H1 (cell line): Measurements from ENCODE around the gene PPP1R9A. TPM values are rescaled to one million over a fixed set of nuclear protein-coding genes. Genes with fewer than 3 reads are reported as not detected.

Experiments
- CTCF ChIA-PET: fragments of 300-600 bp; sonication (Branson Sonifier 250); formaldehyde crosslinking; loops from one replicate; lab custom pipeline; 2021; ENCODE audit not compliant: partially characterized antibody; lab: Charles Lee
- POLR2A ChIA-PET: fragments of 300-600 bp; sonication (Branson Sonifier 250); formaldehyde crosslinking; loops from one replicate; lab custom pipeline; 2021; ENCODE audit warnings: inconsistent platforms; ENCODE audit not compliant: partially characterized antibody; lab: Charles Lee
- DNase-seq, 2 experiments: peaks; one replicate each; pipeline versions ENCODE4 v3.0.0 to v3.0.0-alpha.2; 2010 to 2022; ENCODE audit warnings: low spot score in 2 of 2, low read depth in 1 of 2, mixed read lengths in 1 of 2
- FAIRE-seq: peaks from 2 replicates; lab custom pipeline; 2011; peaks lifted over from hg19 to GRCh38; lab: Jason Lieb, UNC
- H2AFZ ChIP-seq: 2 replicates; pipeline ENCODE4 v1.8.1; 2012; ENCODE audit warnings: low read length, inconsistent platforms
- H2AK5ac ChIP-seq: 2 replicates; pipeline ENCODE4 v1.6.1; 2013; ENCODE audit warnings: low read depth, low read length
- H2BK120ac ChIP-seq: replicated peaks from 2 replicates; pipeline ENCODE3; 2013; ENCODE audit warnings: low read depth, low read length, inconsistent platforms
- H2BK12ac ChIP-seq: 2 replicates; pipeline ENCODE4 v1.6.1; 2013; ENCODE audit warnings: low read depth, low read length
- H2BK15ac ChIP-seq: 2 replicates; pipeline ENCODE4 v1.6.1; 2013; ENCODE audit warnings: low read length
- H2BK20ac ChIP-seq: 2 replicates; pipeline ENCODE4 v1.6.1; 2013; ENCODE audit warnings: low read length
- H2BK5ac ChIP-seq: 2 replicates; pipeline ENCODE4 v1.6.1; 2013; ENCODE audit warnings: low read depth, low read length
- H3K14ac ChIP-seq: 2 replicates; pipeline ENCODE4 v1.6.1; 2013; ENCODE audit warnings: inconsistent platforms; ENCODE audit not compliant: insufficient read length
- H3K18ac ChIP-seq: 2 replicates; pipeline ENCODE4 v1.6.1; 2013; ENCODE audit warnings: low read length; ENCODE audit errors: extremely low read depth
- H3K23ac ChIP-seq: 2 replicates; pipeline ENCODE4 v1.6.1; 2013; ENCODE audit warnings: inconsistent platforms; ENCODE audit not compliant: insufficient read length
- H3K23me2 ChIP-seq: 2 replicates; pipeline ENCODE4 v1.6.1; 2013; ENCODE audit warnings: low read depth, low read length
- H3K27ac ChIP-seq: 2 replicates; pipeline ENCODE4 v1.6.1; 2011; ENCODE audit warnings: low read depth, low read length, inconsistent platforms
- H3K27me3 ChIP-seq, 4 experiments: replicated peaks in 1 of 4; 1 replicate in 1 of 4; 2 replicates in 3 of 4; pipeline versions ENCODE4 v1.6.1 to v1.8.1; 2011 to 2013; ENCODE audit warnings: low read length in 3 of 4, mild to moderate bottlenecking in 3 of 4, inconsistent platforms in 2 of 4, mixed read lengths in 2 of 4, moderate library complexity in 1 of 4; ENCODE audit not compliant: control insufficient read depth in 3 of 4, insufficient read depth in 3 of 4; ENCODE audit errors: extremely low read depth in 1 of 4
- H3K36me3 ChIP-seq, 4 experiments: 2 replicates each; pipeline versions ENCODE4 v1.6.1 to v1.8.1; 2011 to 2013; ENCODE audit warnings: mild to moderate bottlenecking in 4 of 4, low read length in 3 of 4, moderate library complexity in 2 of 4, control low read depth in 1 of 4, inconsistent platforms in 1 of 4; ENCODE audit not compliant: insufficient read depth in 4 of 4, control insufficient read depth in 2 of 4
- H3K4ac ChIP-seq: replicated peaks from 2 replicates; pipeline ENCODE3; 2013; ENCODE audit warnings: low read length, low read depth, mixed read lengths, inconsistent platforms; ENCODE audit not compliant: insufficient read length
- H3K4me1 ChIP-seq, 4 experiments: replicated peaks in 1 of 4; 1 replicate in 1 of 4; 2 replicates in 3 of 4; pipeline versions ENCODE4 v1.6.1 to v1.8.1; 2011 to 2013; ENCODE audit warnings: low read length in 3 of 4, inconsistent platforms in 2 of 4, mixed read lengths in 1 of 4; ENCODE audit not compliant: insufficient read depth in 4 of 4, control insufficient read depth in 3 of 4
- H3K4me2 ChIP-seq, 2 experiments: 2 replicates each; pipeline versions ENCODE4 v1.6.1 to v1.8.1; 2011 to 2013; ENCODE audit warnings: low read depth in 2 of 2, low read length in 2 of 2, control low read depth in 1 of 2, inconsistent platforms in 1 of 2, mild to moderate bottlenecking in 1 of 2; ENCODE audit not compliant: insufficient read depth in 1 of 2
- H3K4me3 ChIP-seq, 4 experiments: fragments of 200-600, 300-600 bp in 1 of 4; sonication (generic), shearing (Covaris generic), sonication (Bioruptor Twin) in 1 of 4; 2 replicates each; pipeline versions ENCODE4 v1.5.1 to v1.8.1; 2011 to 2016; ENCODE audit warnings: low read length in 4 of 4, low read depth in 3 of 4, control low read depth in 2 of 4, inconsistent platforms in 2 of 4, mild to moderate bottlenecking in 2 of 4, mixed read lengths in 1 of 4, moderate library complexity in 1 of 4; ENCODE audit not compliant: insufficient read depth in 2 of 4; ENCODE audit errors: extremely low read depth in 1 of 4
- H3K56ac ChIP-seq: replicated peaks from 2 replicates; pipeline ENCODE3; 2013; ENCODE audit warnings: low read depth, mild to moderate bottlenecking, mixed read lengths, low read length, inconsistent platforms; ENCODE audit not compliant: insufficient read length
- H3K79me1 ChIP-seq: 2 replicates; pipeline ENCODE4 v1.6.1; 2013; ENCODE audit warnings: low read depth, low read length, control low read depth
- H3K79me2 ChIP-seq, 2 experiments: 2 replicates each; pipeline versions ENCODE4 v1.6.1 to v1.8.1; 2012 to 2013; ENCODE audit warnings: low read length in 2 of 2, mild to moderate bottlenecking in 2 of 2, inconsistent platforms in 1 of 2; ENCODE audit not compliant: insufficient read depth in 2 of 2, control insufficient read depth in 1 of 2
- H3K9ac ChIP-seq, 4 experiments: replicated peaks in 1 of 4; 1 replicate in 1 of 4; 2 replicates in 3 of 4; pipeline versions ENCODE4 v1.6.1 to v1.8.1; 2011 to 2013; ENCODE audit warnings: low read depth in 3 of 4, low read length in 3 of 4, control low read depth in 2 of 4, mild to moderate bottlenecking in 2 of 4, moderate library complexity in 2 of 4, inconsistent platforms in 1 of 4; ENCODE audit errors: extremely low read depth in 1 of 4
- H3K9me3 ChIP-seq, 2 experiments: 2 replicates each; pipeline versions ENCODE4 v1.6.1 to v1.8.1; 2012 to 2013; ENCODE audit warnings: mild to moderate bottlenecking in 2 of 2, moderate library complexity in 2 of 2, control low read depth in 1 of 2, inconsistent platforms in 1 of 2, low read depth in 1 of 2, low read length in 1 of 2, mixed read lengths in 1 of 2; ENCODE audit not compliant: insufficient read depth in 2 of 2
- H4K20me1 ChIP-seq, 2 experiments: replicated peaks in 1 of 2; 2 replicates each; pipeline versions ENCODE3 to v1.8.1; 2011 to 2013; ENCODE audit warnings: inconsistent platforms in 2 of 2, low read length in 2 of 2, mild to moderate bottlenecking in 1 of 2; ENCODE audit not compliant: insufficient read depth in 2 of 2, control insufficient read depth in 1 of 2
- H4K5ac ChIP-seq: 2 replicates; pipeline ENCODE4 v1.6.1; 2013; ENCODE audit warnings: low read length, low read depth, mixed read lengths, inconsistent platforms; ENCODE audit not compliant: insufficient read length
- H4K8ac ChIP-seq: 2 replicates; pipeline ENCODE4 v1.8.0; 2013; ENCODE audit warnings: mild to moderate bottlenecking, moderate library complexity, low read length, inconsistent platforms; ENCODE audit not compliant: insufficient read depth; ENCODE audit errors: extremely low read depth
- H4K91ac ChIP-seq: replicated peaks from 2 replicates; pipeline ENCODE3; 2013; ENCODE audit warnings: low read length, mixed read lengths, inconsistent platforms; ENCODE audit not compliant: insufficient read length
- ASH2L ChIP-seq: fragments of 200-600, 300-600 bp; sonication (generic); IDR thresholded peaks from one replicate; pipeline ENCODE4 v1.7.1; 2017; ENCODE audit warnings: low read length
- BRCA1 ChIP-seq: IDR thresholded peaks from 2 replicates; pipeline ENCODE4 v1.6.1; 2012; ENCODE audit warnings: low read depth, low read length, improper control_type of control experiment
- CHD1 ChIP-seq: IDR thresholded peaks from 2 replicates; pipeline ENCODE4 v1.6.1; 2012; ENCODE audit warnings: low read depth, low read length, improper control_type of control experiment
- EGR1 ChIP-seq: IDR thresholded peaks from 2 replicates; pipeline ENCODE4 v1.6.1; 2011; ENCODE audit warnings: low read depth, low read length, borderline replicate concordance
- GTF2F1 ChIP-seq: IDR thresholded peaks from 2 replicates; pipeline ENCODE4 v1.6.1; 2012; ENCODE audit warnings: low read depth, low read length, improper control_type of control experiment, borderline replicate concordance
- JUND ChIP-seq: IDR thresholded peaks from 2 replicates; pipeline ENCODE4 v1.6.1; 2011; ENCODE audit warnings: mild to moderate bottlenecking, improper control_type of control experiment, low read length
- KDM4A ChIP-seq: IDR thresholded peaks from one replicate; pipeline ENCODE4 v1.7.1; 2012; ENCODE audit warnings: low read depth, mild to moderate bottlenecking, moderate library complexity, low read length, inconsistent platforms; ENCODE audit not compliant: severe bottlenecking
- POLR2AphosphoS5 ChIP-seq: IDR thresholded peaks from 2 replicates; pipeline ENCODE4 v1.6.1; 2011; ENCODE audit warnings: low read depth, low read length
- RXRA ChIP-seq: IDR thresholded peaks from 2 replicates; pipeline ENCODE4 v1.6.1; 2011; ENCODE audit warnings: low read depth, mild to moderate bottlenecking, low read length, moderate library complexity; ENCODE audit not compliant: insufficient read depth
- SAP30 ChIP-seq: fragments of 300-600 bp; sonication (generic); IDR thresholded peaks from 2 replicates; pipeline ENCODE4 v1.7.1; 2012; ENCODE audit warnings: low read length, moderate library complexity, mild to moderate bottlenecking, inconsistent platforms; ENCODE audit not compliant: insufficient read depth, insufficient replicate concordance
- SP1 ChIP-seq: IDR thresholded peaks from 2 replicates; pipeline ENCODE4 v1.6.1; 2011; ENCODE audit warnings: low read depth, low read length
- SP2 ChIP-seq: IDR thresholded peaks from 2 replicates; pipeline ENCODE4 v1.6.1; 2012; ENCODE audit warnings: mild to moderate bottlenecking, low read length, inconsistent platforms
- SRF ChIP-seq: IDR thresholded peaks from 2 replicates; pipeline ENCODE4 v1.6.1; 2011; ENCODE audit warnings: mild to moderate bottlenecking, low read depth, low read length, moderate library complexity
- TAF1 ChIP-seq: IDR thresholded peaks from 2 replicates; pipeline ENCODE4 v1.6.1; 2011; ENCODE audit warnings: mild to moderate bottlenecking, low read depth, low read length
- TCF12 ChIP-seq: IDR thresholded peaks from 2 replicates; pipeline ENCODE4 v1.6.1; 2011; ENCODE audit warnings: low read depth, mild to moderate bottlenecking, low read length
- YY1 ChIP-seq: IDR thresholded peaks from 2 replicates; pipeline ENCODE4 v1.6.1; 2011; ENCODE audit warnings: low read depth, mild to moderate bottlenecking, low read length
- polyA plus RNA-seq, 7 experiments: library from polyadenylated mRNA; depleted of rRNA in 3 of 7; stranded (reverse) in 5 of 7; unstranded in 2 of 7; fragments of >200 nt in 5 of 7; fragments of 200-250 nt in 2 of 7; gene quantifications; 1 replicate in 5 of 7; 2 replicates in 1 of 7; 4 replicates in 1 of 7; pipeline versions ENCODE4 v1.2.1 to v1.2.3, GENCODE V29; 2011 to 2013; ENCODE audit warnings: missing spikeins in 2 of 7, mixed read lengths in 2 of 7
- total RNA-seq: library from RNA; stranded (reverse); fragmentation: NEBNext Ultra II Directional; extraction: Animal tissue kit (Norgen Biotek cat#: 25700); gene quantifications from 2 replicates; pipeline ENCODE4 v1.2.1, GENCODE V29; 2021
- TF ChIP-seq, protein P1 (sequence below): IDR thresholded peaks from 2 replicates; pipeline ENCODE4 v1.6.1; 2011; ENCODE audit warnings: low read length, improper control_type of control experiment

Gene PPP1R9A
- total and polyA plus RNA-seq, 2 of the 8 experiments (the other 6 are each of a cell fraction or from before 2014, with no cell fraction given) = 3.0 to 20.3 TPM

DNA sequence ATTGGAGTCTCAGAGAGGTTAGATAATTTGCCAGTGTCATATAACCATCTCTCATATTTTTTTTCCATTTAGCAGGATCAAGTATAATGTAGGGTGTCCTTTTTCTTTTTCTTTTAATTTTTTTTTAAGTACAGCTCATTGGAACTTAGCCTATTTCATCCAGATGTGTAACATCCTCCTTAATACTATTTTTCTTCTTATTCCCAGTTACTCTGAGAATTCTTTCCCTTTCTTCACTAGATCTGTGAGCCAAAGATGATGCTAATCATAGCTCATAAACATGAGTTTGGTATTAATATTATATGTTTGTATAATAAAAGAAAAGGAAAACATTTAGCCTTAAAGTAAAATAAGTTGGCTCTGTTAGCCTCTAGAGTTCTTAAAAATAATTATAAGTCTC, 32.8 kb downstream of the PPP1R9A start:
- Histone ChIP-seq H3K4me1 (peaks cover 0 to 2% (median 0%) of the 10 kb centered on the region in 4 experiments; a peak in 1 of 7 replicates), H4K20me1 (no peaks in the 10 kb centered on the region), H2BK15ac (no peak overlapping the region), H2BK12ac (no peak overlapping the region), H2AFZ (no peak overlapping the region), H2AK5ac (no peak overlapping the region), H3K4ac (no peak overlapping the region), H2BK120ac (no peak overlapping the region), H3K23me2 (no peaks in the 10 kb centered on the region), H3K9ac (no peak overlapping the region), H3K27ac (no peak overlapping the region), H3K79me2 (peaks cover 0 to 37% of the 10 kb centered on the region in 2 experiments; a peak in 3 of 4 replicates), H2BK5ac (no peak overlapping the region), H4K5ac (no peak overlapping the region), H3K79me1 (no peaks in the 10 kb centered on the region), H3K18ac (no peak overlapping the region), H3K4me3 (no peak overlapping the region), H3K14ac (no peak overlapping the region), H3K27me3 (no peaks in the 10 kb centered on the region), H3K4me2 (no peak overlapping the region), H3K56ac (no peak overlapping the region), H3K36me3 (no peaks in the 10 kb centered on the region), H4K91ac (no peak overlapping the region), H3K23ac (no peak overlapping the region), H2BK20ac (no peak overlapping the region), H3K9me3 (no peaks in the 10 kb centered on the region), H4K8ac (no peak overlapping the region)
- DNase-seq (no peak), FAIRE-seq (no peak)
- POLR2A ChIA-PET = no interaction called here
- CTCF ChIA-PET = no interaction called here
- TF ChIP-seq ASH2L = no peak
- TF ChIP-seq SP2 = no peak
- TF ChIP-seq, protein P1, sequence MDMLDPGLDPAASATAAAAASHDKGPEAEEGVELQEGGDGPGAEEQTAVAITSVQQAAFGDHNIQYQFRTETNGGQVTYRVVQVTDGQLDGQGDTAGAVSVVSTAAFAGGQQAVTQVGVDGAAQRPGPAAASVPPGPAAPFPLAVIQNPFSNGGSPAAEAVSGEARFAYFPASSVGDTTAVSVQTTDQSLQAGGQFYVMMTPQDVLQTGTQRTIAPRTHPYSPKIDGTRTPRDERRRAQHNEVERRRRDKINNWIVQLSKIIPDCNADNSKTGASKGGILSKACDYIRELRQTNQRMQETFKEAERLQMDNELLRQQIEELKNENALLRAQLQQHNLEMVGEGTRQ = no peak
- TF ChIP-seq YY1 = no peak
- no peak for TF ChIP-seq KDM4A
- TF ChIP-seq RXRA = no peak
- no peak for TF ChIP-seq GTF2F1
- no peak for TF ChIP-seq EGR1
- TF ChIP-seq SAP30 = no peak
- TF ChIP-seq TCF12 = no peak
- TF ChIP-seq TAF1 = no peak
- no peak for TF ChIP-seq POLR2AphosphoS5
- no peak for TF ChIP-seq JUND
- no peak for TF ChIP-seq BRCA1
- TF ChIP-seq SRF = no peak
- no peak for TF ChIP-seq CHD1
- no peak for TF ChIP-seq SP1
